IMR-90 (cell line): ENCODE results near the gene AQP7. TPM values are rescaled to one million over a fixed set of nuclear protein-coding genes. Genes with fewer than 3 reads are reported as not detected.
A peak's percentile ranks its signal among the peaks of the same experiment; 100 is the strongest.

Experiments
- ATAC-seq: fragments of 200-7000 bp; cut with Tn5 transposase; 2 replicates; pipeline ENCODE4 v1.9.1; 2020; ENCODE audit warnings: low read depth, mild to moderate bottlenecking, moderate library complexity
- BruUV-seq: library from RNA; stranded (reverse); fragments of 400-500 nt; replicated peaks from 2 replicates; lab custom pipeline; 2021; lab: Mats Ljungman, UMichigan
- CTCF ChIA-PET: fragments of 300-600 bp; formaldehyde crosslinking; extraction: SDS; loops from one replicate; lab custom pipeline; 2021; ENCODE audit warnings: antibody characterized with exemption; lab: Yijun Ruan, JAX
- POLR2A ChIA-PET: fragments of 300-600 bp; sonication (Branson Sonifier 250); formaldehyde crosslinking; loops from one replicate; lab custom pipeline; 2022; ENCODE audit warnings: antibody characterized with exemption; ENCODE audit not compliant: unreplicated experiment; lab: Charles Lee
- DNase-seq: peaks from one replicate; pipeline ENCODE4 v3.0.0; 2013
- H2AFZ ChIP-seq: replicated peaks from 2 replicates; pipeline ENCODE3; 2013; ENCODE audit warnings: low read length, mild to moderate bottlenecking; ENCODE audit not compliant: poor library complexity
- H2AK5ac ChIP-seq: 2 replicates; pipeline ENCODE4 v1.6.1; 2013; ENCODE audit warnings: low read depth, low read length, inconsistent platforms
- H2AK9ac ChIP-seq: replicated peaks from 2 replicates; pipeline ENCODE3; 2013; ENCODE audit warnings: mild to moderate bottlenecking, low read depth, low read length, moderate library complexity; ENCODE audit not compliant: poor library complexity
- H2BK120ac ChIP-seq: 2 replicates; pipeline ENCODE4 v1.6.1; 2013; ENCODE audit warnings: low read depth, low read length, inconsistent platforms
- H2BK15ac ChIP-seq: 3 replicates; pipeline ENCODE4 v1.6.1; 2013; ENCODE audit warnings: low read depth, low read length, inconsistent platforms
- H2BK20ac ChIP-seq: 2 replicates; pipeline ENCODE4 v1.6.1; 2013; ENCODE audit warnings: low read depth, mild to moderate bottlenecking, inconsistent platforms, low read length, moderate library complexity
- H2BK5ac ChIP-seq: 2 replicates; pipeline ENCODE4 v1.6.1; 2013; ENCODE audit warnings: mild to moderate bottlenecking, low read depth, low read length, inconsistent platforms; ENCODE audit not compliant: poor library complexity, severe bottlenecking
- H3K14ac ChIP-seq: replicated peaks from 2 replicates; pipeline ENCODE4 v1.6.1; 2013; ENCODE audit warnings: low read depth, low read length, inconsistent platforms
- H3K18ac ChIP-seq: 2 replicates; pipeline ENCODE4 v1.6.1; 2013; ENCODE audit warnings: low read depth, low read length, control low read depth
- H3K23ac ChIP-seq: 2 replicates; pipeline ENCODE4 v1.6.1; 2013; ENCODE audit warnings: low read depth, low read length, inconsistent platforms
- H3K27ac ChIP-seq: 2 replicates; pipeline ENCODE4 v1.5.1; 2013; ENCODE audit warnings: mild to moderate bottlenecking, control low read depth, low read length; ENCODE audit not compliant: insufficient read depth
- H3K27me3 ChIP-seq: 2 replicates; pipeline ENCODE4 v1.6.1; 2013; ENCODE audit warnings: low read length; ENCODE audit not compliant: control insufficient read depth, insufficient read depth
- H3K36me3 ChIP-seq: 2 replicates; pipeline ENCODE4 v1.6.1; 2013; ENCODE audit warnings: low read length, mixed read lengths; ENCODE audit not compliant: control insufficient read depth, insufficient read depth
- H3K4ac ChIP-seq: 2 replicates; pipeline ENCODE4 v1.6.1; 2013; ENCODE audit warnings: low read depth, low read length, inconsistent platforms
- H3K4me1 ChIP-seq: 2 replicates; pipeline ENCODE4 v1.6.1; 2013; ENCODE audit warnings: low read length, mixed read lengths; ENCODE audit not compliant: control insufficient read depth, insufficient read depth
- H3K4me2 ChIP-seq: 2 replicates; pipeline ENCODE4 v1.6.1; 2013; ENCODE audit warnings: low read depth, mild to moderate bottlenecking, control low read depth, low read length, moderate library complexity
- H3K4me3 ChIP-seq: 2 replicates; pipeline ENCODE4 v1.5.1; 2013; ENCODE audit warnings: low read depth, mild to moderate bottlenecking, control low read depth, low read length, moderate library complexity; ENCODE audit not compliant: insufficient read depth
- H3K56ac ChIP-seq: 2 replicates; pipeline ENCODE4 v1.6.1; 2013; ENCODE audit warnings: low read length, inconsistent platforms; ENCODE audit not compliant: insufficient read depth; ENCODE audit errors: extremely low read depth
- H3K79me1 ChIP-seq, 2 experiments: 2 replicates each; pipeline ENCODE4 v1.6.1; 2013; ENCODE audit warnings: low read length in 2 of 2, inconsistent platforms in 1 of 2, low read depth in 1 of 2
- H3K9ac ChIP-seq: 2 replicates; pipeline ENCODE4 v1.6.1; 2013; ENCODE audit warnings: low read depth, low read length, control low read depth
- H3K9me1 ChIP-seq: 2 replicates; pipeline ENCODE4 v1.6.1; 2013; ENCODE audit warnings: low read length, inconsistent platforms; ENCODE audit not compliant: insufficient read depth
- H3K9me3 ChIP-seq: 2 replicates; pipeline ENCODE4 v1.6.1; 2013; ENCODE audit warnings: low read length; ENCODE audit not compliant: control insufficient read depth, insufficient read depth
- H4K20me1 ChIP-seq: 2 replicates; pipeline ENCODE4 v1.6.1; 2013; ENCODE audit warnings: low read length, inconsistent platforms; ENCODE audit not compliant: insufficient read depth
- H4K5ac ChIP-seq: 2 replicates; pipeline ENCODE4 v1.6.1; 2013; ENCODE audit warnings: mild to moderate bottlenecking, low read depth, low read length, control low read depth
- H4K8ac ChIP-seq, 2 experiments: 2 replicates each; pipeline ENCODE4 v1.6.1; 2013; ENCODE audit warnings: low read depth in 2 of 2, low read length in 2 of 2, control low read depth in 1 of 2, inconsistent platforms in 1 of 2
- H4K91ac ChIP-seq: 2 replicates; pipeline ENCODE4 v1.6.1; 2013; ENCODE audit warnings: low read depth, low read length, inconsistent platforms; ENCODE audit not compliant: insufficient read depth
- CEBPB ChIP-seq: IDR thresholded peaks from 2 replicates; pipeline ENCODE4 v1.6.1; 2012; ENCODE audit warnings: low read depth, low read length, improper control_type of control experiment
- RCOR1 ChIP-seq: IDR thresholded peaks from 2 replicates; pipeline ENCODE4 v1.6.1; 2012; ENCODE audit warnings: mild to moderate bottlenecking, low read length, improper control_type of control experiment; ENCODE audit not compliant: insufficient replicate concordance
- WGBS, 2 experiments: methylation state at CpG; one replicate each; pipeline versions ENCODE4 v1.1.5 to v1.1.7; 2013; ENCODE audit warnings: missing lambda C conversion rate in 2 of 2; ENCODE audit not compliant: insufficient read length in 1 of 2; ENCODE audit errors: extremely low coverage in 2 of 2; 5-methylcytosine and 5-hydroxymethylcytosine counted together
- dilution Hi-C: fragments of 300-500 bp; cut with HindIII; formaldehyde crosslinking; loops from one replicate; pipeline ENCODE4 v1.14.3; 2018; ENCODE audit warnings: low sequenced_read_pairs; ENCODE audit not compliant: unreplicated experiment
- in situ Hi-C: fragments of 300-500 bp; cut with MboI; formaldehyde crosslinking; loops from 3 replicates; pipeline ENCODE4 v1.14.3; 2019; ENCODE audit warnings: low sequenced_read_pairs, inconsistent platforms, mixed read lengths
- intact Hi-C: fragments of 100-400 bp; cut with micrococcal nuclease; formaldehyde crosslinking; loops from 2 replicates; pipeline ENCODE4 v1.10.0; 2022
- polyA plus RNA-seq, 3 experiments: library from polyadenylated mRNA; depleted of rRNA; stranded (reverse); fragments of >200 nt; gene quantifications; 2 replicates each; pipeline ENCODE4 v1.2.3, GENCODE V29; 2012; ENCODE audit warnings: low replicate concordance in 1 of 3
- total RNA-seq: library from RNA; depleted of rRNA; stranded (reverse); fragments of >200 nt; gene quantifications from 2 replicates; pipeline ENCODE4 v1.2.3, GENCODE V29; 2012

AQP7 gene
- total and polyA plus RNA-seq, 2 of the 4 experiments (the other 2 are of a cell fraction) = 0.07 TPM; not detected in 1

DNA sequence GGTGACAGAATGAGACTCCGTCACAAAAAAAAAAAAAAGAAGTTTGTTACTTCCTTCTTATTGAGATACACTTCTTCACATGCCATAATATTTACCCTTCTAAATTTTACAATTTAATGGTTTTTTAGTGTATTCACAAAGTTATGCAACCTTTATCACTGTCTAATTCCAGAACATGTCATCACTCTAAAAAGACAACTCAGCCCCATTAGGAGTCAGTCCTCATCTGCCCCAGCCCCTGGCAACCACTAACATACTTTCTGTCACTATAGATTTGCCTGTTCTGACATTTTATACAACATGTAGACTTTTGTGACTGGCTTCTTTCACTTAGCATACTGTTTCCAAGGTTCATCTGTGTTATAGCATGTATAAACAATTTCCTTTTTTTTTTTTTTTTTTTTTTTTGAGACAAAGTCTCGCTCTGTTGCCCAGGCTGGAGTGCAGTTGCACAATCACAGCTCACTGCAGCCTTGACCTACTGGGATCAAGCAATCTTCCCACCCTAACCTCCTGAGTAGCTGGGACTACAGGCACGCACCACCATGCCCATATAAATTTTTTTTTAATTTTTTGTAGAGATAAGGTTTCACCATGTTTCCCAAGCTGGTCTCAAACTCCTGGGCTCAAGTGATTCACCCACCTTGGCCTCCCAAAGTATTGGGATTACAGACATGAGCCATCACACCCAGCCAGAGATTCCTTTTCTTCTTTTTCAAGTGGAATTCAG is 27.1 kb upstream of the AQP7 start:
- H4K8ac ChIP-seq = no peak overlapping the region
- no peaks in the 10 kb centered on the region for H4K20me1 ChIP-seq
- no peak overlapping the region for H2AFZ ChIP-seq
- H3K4ac ChIP-seq = no peak overlapping the region
- POLR2A ChIA-PET = no interaction called here
- no peak overlapping the region for H3K18ac ChIP-seq
- H3K9ac ChIP-seq = no peak overlapping the region
- no peak overlapping the region for H3K14ac ChIP-seq
- BruUV-seq = no TSS peak
- no peak overlapping the region for H4K5ac ChIP-seq
- H4K91ac ChIP-seq = no peak overlapping the region
- no peaks in the 10 kb centered on the region for H3K9me3 ChIP-seq
- H2BK5ac ChIP-seq = no peak overlapping the region
- WGBS, 2 experiments = no CpG with 5 or more reads among the region's 3 CpGs
- no peak overlapping the region for H3K4me3 ChIP-seq
- peaks cover 5% of the 10 kb centered on the region; the same call in 1 of the 2 replicates for H3K9me1 ChIP-seq
- H3K4me1 ChIP-seq = 0 out of 2 replicates have a peak, but pooled peaks cover 1% of the 10 kb centered on the region
- H2BK120ac ChIP-seq = no peak overlapping the region
- H3K56ac ChIP-seq = no peak overlapping the region
- no peak overlapping the region for H2AK5ac ChIP-seq
- H3K27me3 ChIP-seq = peaks cover 5% of the 10 kb centered on the region
- no peak overlapping the region for H3K23ac ChIP-seq
- no peak overlapping the region for H3K27ac ChIP-seq
- H3K4me2 ChIP-seq = no peak overlapping the region
- no peak overlapping the region for H2BK15ac ChIP-seq
- dilution Hi-C loops (no loop called here), in situ Hi-C loops (no loop called here), intact Hi-C loops (no loop called here)
- no peaks in the 10 kb centered on the region for H3K36me3 ChIP-seq
- TF ChIP-seq CEBPB (0 out of 2 replicates have a peak, but pooled peaks have one; percentile 0), RCOR1 (no peak)
- ATAC-seq = no peak
- no peak for DNase-seq
- CTCF ChIA-PET = no interaction called here
- no peak overlapping the region for H2BK20ac ChIP-seq
- no peaks in the 10 kb centered on the region for H3K79me1 ChIP-seq
- no peak overlapping the region for H2AK9ac ChIP-seq
